Measurements from ENCODE around the gene WDR75. TPM values are rescaled to one million over a fixed set of nuclear protein-coding genes. Genes with fewer than 3 reads are reported as not detected.

The WDR75 gene
- total and polyA plus RNA-seq, 9 of the 15 experiments (the other 6 are each of a cell fraction or from before 2014, with no cell fraction given) = 50.9 to 111 (median 76.4) TPM

DNA sequence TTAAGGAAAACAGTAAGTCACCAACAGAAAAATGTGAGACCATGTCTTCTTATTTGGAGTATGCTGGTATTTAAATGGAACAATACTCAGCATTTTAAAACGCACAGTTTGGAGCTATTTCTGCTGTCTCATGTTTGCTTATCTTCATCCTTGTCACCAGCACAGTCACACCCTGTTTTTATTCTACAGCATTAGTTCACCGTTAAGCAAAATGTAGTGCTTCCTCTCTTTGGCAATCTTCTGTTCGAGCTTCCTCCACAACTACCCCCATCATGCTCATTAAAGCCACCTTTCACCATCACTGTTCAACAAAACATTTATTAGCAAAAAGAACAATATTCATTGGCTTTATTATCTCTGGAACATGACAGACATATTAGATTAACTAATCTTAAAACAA is 75.3 kb downstream of the WDR75 start (continued):
- TF ChIP-seq, protein P1, sequence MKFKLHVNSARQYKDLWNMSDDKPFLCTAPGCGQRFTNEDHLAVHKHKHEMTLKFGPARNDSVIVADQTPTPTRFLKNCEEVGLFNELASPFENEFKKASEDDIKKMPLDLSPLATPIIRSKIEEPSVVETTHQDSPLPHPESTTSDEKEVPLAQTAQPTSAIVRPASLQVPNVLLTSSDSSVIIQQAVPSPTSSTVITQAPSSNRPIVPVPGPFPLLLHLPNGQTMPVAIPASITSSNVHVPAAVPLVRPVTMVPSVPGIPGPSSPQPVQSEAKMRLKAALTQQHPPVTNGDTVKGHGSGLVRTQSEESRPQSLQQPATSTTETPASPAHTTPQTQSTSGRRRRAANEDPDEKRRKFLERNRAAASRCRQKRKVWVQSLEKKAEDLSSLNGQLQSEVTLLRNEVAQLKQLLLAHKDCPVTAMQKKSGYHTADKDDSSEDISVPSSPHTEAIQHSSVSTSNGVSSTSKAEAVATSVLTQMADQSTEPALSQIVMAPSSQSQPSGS (CRISPR knock-in tag; IDR thresholded peaks at IDR 0.05) = no peak
- TF ChIP-seq YY1 (IDR thresholded peaks at IDR 0.05; ENCODE audit: borderline replicate concordance in 1 of 3, control insufficient read depth in 1 of 3, extremely low read depth in 1 of 3, insufficient read depth in 3 of 3, insufficient read length in 1 of 3, insufficient replicate concordance in 2 of 3, low read depth in 1 of 3, low read length in 2 of 3) (no peak), RB1 (IDR thresholded peaks at IDR 0.05; ENCODE audit: low read depth) (no peak), FOSL1 (tag; conservative IDR thresholded peaks at IDR 0.05) (peak; percentile 51; the same call in 1 of the 2 replicates), TEAD1 (CRISPR knock-in tag; IDR thresholded peaks at IDR 0.05) (no peak), ZNF384 (IDR thresholded peaks at IDR 0.05; ENCODE audit: low read depth, low read length) (no peak), EHMT2 (IDR thresholded peaks at IDR 0.05) (no peak), ZNF239 (CRISPR knock-in tag; IDR thresholded peaks at IDR 0.05) (no peak), LEF1 (IDR thresholded peaks at IDR 0.05) (peak; percentile 75), RBM17 (IDR thresholded peaks at IDR 0.05; ENCODE audit: borderline replicate concordance, low read depth, low read length) (no peak), TSC22D4 (tag; IDR thresholded peaks at IDR 0.05) (no peak), ZNF174 (CRISPR knock-in tag; IDR thresholded peaks at IDR 0.05) (no peak), SREBF1 (IDR thresholded peaks at IDR 0.05; ENCODE audit: borderline replicate concordance, low read depth, low read length) (no peak), MEF2A (IDR thresholded peaks at IDR 0.05; ENCODE audit: control insufficient read depth, low read depth, low read length) (no peak)
- TF ChIP-seq, protein P2, sequence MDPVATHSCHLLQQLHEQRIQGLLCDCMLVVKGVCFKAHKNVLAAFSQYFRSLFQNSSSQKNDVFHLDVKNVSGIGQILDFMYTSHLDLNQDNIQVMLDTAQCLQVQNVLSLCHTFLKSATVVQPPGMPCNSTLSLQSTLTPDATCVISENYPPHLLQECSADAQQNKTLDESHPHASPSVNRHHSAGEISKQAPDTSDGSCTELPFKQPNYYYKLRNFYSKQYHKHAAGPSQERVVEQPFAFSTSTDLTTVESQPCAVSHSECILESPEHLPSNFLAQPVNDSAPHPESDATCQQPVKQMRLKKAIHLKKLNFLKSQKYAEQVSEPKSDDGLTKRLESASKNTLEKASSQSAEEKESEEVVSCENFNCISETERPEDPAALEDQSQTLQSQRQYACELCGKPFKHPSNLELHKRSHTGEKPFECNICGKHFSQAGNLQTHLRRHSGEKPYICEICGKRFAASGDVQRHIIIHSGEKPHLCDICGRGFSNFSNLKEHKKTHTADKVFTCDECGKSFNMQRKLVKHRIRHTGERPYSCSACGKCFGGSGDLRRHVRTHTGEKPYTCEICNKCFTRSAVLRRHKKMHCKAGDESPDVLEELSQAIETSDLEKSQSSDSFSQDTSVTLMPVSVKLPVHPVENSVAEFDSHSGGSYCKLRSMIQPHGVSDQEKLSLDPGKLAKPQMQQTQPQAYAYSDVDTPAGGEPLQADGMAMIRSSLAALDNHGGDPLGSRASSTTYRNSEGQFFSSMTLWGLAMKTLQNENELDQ (CRISPR knock-in tag; IDR thresholded peaks at IDR 0.05; ENCODE audit: borderline replicate concordance) = no peak
- TF ChIP-seq, protein P3, sequence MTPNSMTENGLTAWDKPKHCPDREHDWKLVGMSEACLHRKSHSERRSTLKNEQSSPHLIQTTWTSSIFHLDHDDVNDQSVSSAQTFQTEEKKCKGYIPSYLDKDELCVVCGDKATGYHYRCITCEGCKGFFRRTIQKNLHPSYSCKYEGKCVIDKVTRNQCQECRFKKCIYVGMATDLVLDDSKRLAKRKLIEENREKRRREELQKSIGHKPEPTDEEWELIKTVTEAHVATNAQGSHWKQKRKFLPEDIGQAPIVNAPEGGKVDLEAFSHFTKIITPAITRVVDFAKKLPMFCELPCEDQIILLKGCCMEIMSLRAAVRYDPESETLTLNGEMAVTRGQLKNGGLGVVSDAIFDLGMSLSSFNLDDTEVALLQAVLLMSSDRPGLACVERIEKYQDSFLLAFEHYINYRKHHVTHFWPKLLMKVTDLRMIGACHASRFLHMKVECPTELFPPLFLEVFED (CRISPR knock-in tag; conservative IDR thresholded peaks at IDR 0.05) = no peak
- TF ChIP-seq, protein P4, sequence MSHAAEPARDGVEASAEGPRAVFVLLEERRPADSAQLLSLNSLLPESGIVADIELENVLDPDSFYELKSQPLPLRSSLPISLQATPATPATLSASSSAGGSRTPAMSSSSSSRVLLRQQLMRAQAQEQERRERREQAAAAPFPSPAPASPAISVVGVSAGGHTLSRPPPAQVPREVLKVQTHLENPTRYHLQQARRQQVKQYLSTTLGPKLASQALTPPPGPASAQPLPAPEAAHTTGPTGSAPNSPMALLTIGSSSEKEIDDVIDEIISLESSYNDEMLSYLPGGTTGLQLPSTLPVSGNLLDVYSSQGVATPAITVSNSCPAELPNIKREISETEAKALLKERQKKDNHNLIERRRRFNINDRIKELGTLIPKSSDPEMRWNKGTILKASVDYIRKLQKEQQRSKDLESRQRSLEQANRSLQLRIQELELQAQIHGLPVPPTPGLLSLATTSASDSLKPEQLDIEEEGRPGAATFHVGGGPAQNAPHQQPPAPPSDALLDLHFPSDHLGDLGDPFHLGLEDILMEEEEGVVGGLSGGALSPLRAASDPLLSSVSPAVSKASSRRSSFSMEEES (CRISPR knock-in tag; IDR thresholded peaks at IDR 0.05) = no peak
- TF ChIP-seq, protein P5, sequence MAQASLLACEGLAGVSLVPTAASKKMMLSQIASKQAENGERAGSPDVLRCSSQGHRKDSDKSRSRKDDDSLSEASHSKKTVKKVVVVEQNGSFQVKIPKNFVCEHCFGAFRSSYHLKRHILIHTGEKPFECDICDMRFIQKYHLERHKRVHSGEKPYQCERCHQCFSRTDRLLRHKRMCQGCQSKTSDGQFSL (CRISPR knock-in tag; IDR thresholded peaks at IDR 0.05) = no peak
- TF ChIP-seq, protein P5 (tag; IDR thresholded peaks at IDR 0.05) = no peak
